HepG2 (cell line): ENCODE measurements around the gene ASTN2. TPM values are rescaled to one million over a fixed set of nuclear protein-coding genes. Genes with fewer than 3 reads are reported as not detected.

Source experiments
- ATAC-seq: fragments of 200-7000 bp; cut with Tn5 transposase; 3 replicates; pipeline ENCODE4 v1.9.1; 2020; ENCODE audit warnings: mild to moderate bottlenecking, moderate library complexity
- BruUV-seq: library from RNA; stranded (reverse); fragments of 400-500 nt; replicated peaks from 2 replicates; lab custom pipeline; 2021; lab: Mats Ljungman, UMichigan
- CTCF ChIA-PET: fragments of 300-600 bp; formaldehyde crosslinking; extraction: SDS; loops from one replicate; lab custom pipeline; 2021; ENCODE audit warnings: low total read pairs, inconsistent platforms, low intra/inter-chr PET ratio; lab: Yijun Ruan, JAX
- POLR2A ChIA-PET: fragments of 350-600 bp; sonication (Branson Sonifier 250); formaldehyde crosslinking; loops from one replicate; lab custom pipeline; 2020; ENCODE audit warnings: antibody characterized with exemption, inconsistent platforms; lab: Yijun Ruan, JAX
- DNase-seq: peaks from one replicate; pipeline ENCODE4 v3.0.0-alpha.2; 2015; ENCODE audit warnings: low spot score
- FAIRE-seq: peaks from 3 replicates; lab custom pipeline; 2011; peaks lifted over from hg19 to GRCh38; lab: Jason Lieb, UNC
- H2AFZ ChIP-seq: one replicate; pipeline ENCODE4 v1.6.1; 2011; ENCODE audit warnings: low read length, inconsistent platforms
- H3K27ac ChIP-seq: fragments of 300-600 bp; 3 replicates; pipeline ENCODE4 v1.8.0; 2011; ENCODE audit warnings: mixed run types, mild to moderate bottlenecking, mixed read lengths, low read length, inconsistent platforms; ENCODE audit not compliant: insufficient read depth; ENCODE audit errors: extremely low read length
- H3K27me3 ChIP-seq, 2 experiments: fragments of 200-600 bp in 1 of 2; 2 replicates in 1 of 2; 3 replicates in 1 of 2; pipeline versions ENCODE4 v1.6.0 to v1.8.0; 2011; ENCODE audit warnings: low read length in 2 of 2, mild to moderate bottlenecking in 2 of 2, moderate library complexity in 2 of 2, inconsistent platforms in 1 of 2; ENCODE audit not compliant: insufficient read depth in 2 of 2, control insufficient read depth in 1 of 2
- H3K36me3 ChIP-seq, 2 experiments: fragments of 200-600 bp in 1 of 2; replicated peaks in 1 of 2; 2 replicates in 1 of 2; 3 replicates in 1 of 2; pipeline versions ENCODE4 v1.5.1 to v1.8.0; 2011; ENCODE audit warnings: low read length in 2 of 2, inconsistent platforms in 1 of 2; ENCODE audit not compliant: insufficient read depth in 2 of 2, control insufficient read depth in 1 of 2
- H3K4me1 ChIP-seq: 2 replicates; pipeline ENCODE4 v1.5.1; 2012; ENCODE audit warnings: low read length, inconsistent platforms; ENCODE audit not compliant: insufficient read depth
- H3K4me2 ChIP-seq: 2 replicates; pipeline ENCODE4 v1.6.0; 2011; ENCODE audit warnings: low read depth, low read length, inconsistent platforms
- H3K4me3 ChIP-seq, 3 experiments: fragments of 200-600 bp in 1 of 3; sonication (generic), shearing (Covaris generic) in 1 of 3; replicated peaks in 1 of 3; 2 replicates each; pipeline ENCODE4 v1.5.1; 2011 to 2016; ENCODE audit warnings: low read length in 3 of 3, inconsistent platforms in 2 of 3, low read depth in 2 of 3, mild to moderate bottlenecking in 2 of 3, control low read depth in 1 of 3, mixed read lengths in 1 of 3; ENCODE audit not compliant: insufficient read depth in 1 of 3
- H3K79me2 ChIP-seq: one replicate; pipeline ENCODE4 v1.6.1; 2011; ENCODE audit warnings: low read length, inconsistent platforms; ENCODE audit not compliant: insufficient read depth
- H3K9ac ChIP-seq: 2 replicates; pipeline ENCODE4 v1.6.0; 2011; ENCODE audit warnings: mild to moderate bottlenecking, low read depth, low read length, inconsistent platforms; ENCODE audit not compliant: insufficient read depth
- H3K9me3 ChIP-seq: 2 replicates; pipeline ENCODE4 v1.5.1; 2012; ENCODE audit warnings: mild to moderate bottlenecking, low read length
- H4K20me1 ChIP-seq: 2 replicates; pipeline ENCODE4 v1.6.0; 2011; ENCODE audit warnings: inconsistent platforms, mild to moderate bottlenecking, low read length, moderate library complexity; ENCODE audit not compliant: insufficient read depth
- ARID2 ChIP-seq: sonication (generic); formaldehyde crosslinking; IDR thresholded peaks from 2 replicates; pipeline ENCODE4 v1.8.1; 2022; ENCODE audit warnings: mild to moderate bottlenecking, missing genetic modification reagents, borderline replicate concordance
- HDAC1 ChIP-seq: sonication (generic); formaldehyde crosslinking; IDR thresholded peaks from 2 replicates; pipeline ENCODE4 v1.5.1; 2020; ENCODE audit warnings: mild to moderate bottlenecking, missing genetic modification reagents
- MATR3 ChIP-seq: sonication (generic); formaldehyde crosslinking; IDR thresholded peaks from 2 replicates; pipeline ENCODE4 v1.4.0; 2020; ENCODE audit warnings: missing genetic modification reagents
- MLXIP ChIP-seq: sonication (generic); formaldehyde crosslinking; IDR thresholded peaks from 2 replicates; pipeline ENCODE4 v1.9.0; 2021; ENCODE audit warnings: missing genetic modification reagents, borderline replicate concordance
- PAXIP1 ChIP-seq: sonication (generic); formaldehyde crosslinking; conservative IDR thresholded peaks from 2 replicates; pipeline ENCODE4 v1.4.0; 2020; ENCODE audit warnings: mild to moderate bottlenecking, missing genetic modification reagents, moderate library complexity
- PPARG ChIP-seq: conservative IDR thresholded peaks from 2 replicates; pipeline ENCODE4 v1.6.1; 2016; ENCODE audit warnings: missing biosample characterization, missing genetic modification reagents
- ZMAT5 ChIP-seq: sonication (generic); formaldehyde crosslinking; IDR thresholded peaks from 2 replicates; pipeline ENCODE4 v1.5.0; 2020; ENCODE audit warnings: mild to moderate bottlenecking, low read depth, missing genetic modification reagents, borderline replicate concordance
- ZNF431 ChIP-seq: sonication (generic); formaldehyde crosslinking; IDR thresholded peaks from 2 replicates; pipeline ENCODE4 v1.9.0; 2022; ENCODE audit warnings: missing genetic modification reagents, low read depth, mild to moderate bottlenecking, borderline replicate concordance
- ZNF788 ChIP-seq: sonication (generic); formaldehyde crosslinking; IDR thresholded peaks from 2 replicates; pipeline ENCODE4 v1.5.0; 2020; ENCODE audit warnings: mild to moderate bottlenecking, missing genetic modification reagents, borderline replicate concordance
- WGBS: methylation state at CpG from one replicate; pipeline ENCODE4 v1.1.6; 2017; ENCODE audit warnings: low lambda C conversion rate; 5-methylcytosine and 5-hydroxymethylcytosine counted together
- in situ Hi-C: cut with HindIII; loops from 2 replicates; pipeline ENCODE4 v1.10.0; 2017; ENCODE audit warnings: low pct_unique_long_range_greater_than_20kb; ENCODE audit not compliant: extremely low pct_ligation_motif_present
- intact Hi-C: fragments of 100-400 bp; cut with micrococcal nuclease; formaldehyde crosslinking; loops from one replicate; pipeline ENCODE4 v1.10.0; 2022; ENCODE audit not compliant: unreplicated experiment
- polyA plus RNA-seq, 8 experiments: library from polyadenylated mRNA; depleted of rRNA in 3 of 8; stranded (reverse) in 7 of 8; unstranded in 1 of 8; fragments of >200 nt; fragmentation: Illumina TruSeq in 4 of 8; extraction: Trizol in 4 of 8; gene quantifications; 2 replicates each; pipeline versions ENCODE4 v1.2.1 to v1.2.3, GENCODE V29; 2011 to 2016; ENCODE audit warnings: low read depth in 4 of 8, missing spikeins in 1 of 8, mixed read lengths in 1 of 8; ENCODE audit not compliant: insufficient read depth in 1 of 8
- total RNA-seq, 5 experiments: library from RNA; depleted of rRNA; stranded (reverse); fragments of >200 nt; fragmentation: Illumina TruSeq; extraction: Trizol; gene quantifications; 2 replicates each; pipeline ENCODE4 v1.2.3, GENCODE V29; 2016; ENCODE audit warnings: low read depth in 1 of 5

ASTN2 gene
- total and polyA plus RNA-seq, 2 of the 13 experiments (the other 11 are each of a cell fraction or from before 2014, with no cell fraction given): 5.2 to 13.5 TPM

- in situ Hi-C loops: no loop called here
- BruUV-seq: no TSS peak
Observed at GRCh38 chr9:117126871-117127270, 288.0 kb downstream of the ASTN2 start.

More at GRCh38 chr9:117126871-117127270, 288.0 kb downstream of the ASTN2 start:
- Histone ChIP-seq H3K9me3 (no peaks in the 10 kb centered on the region), H3K27me3 (no peaks in the 10 kb centered on the region), H3K4me1 (no peaks in the 10 kb centered on the region), H3K36me3 (no peaks in the 10 kb centered on the region), H3K4me2 (no peak overlapping the region), H3K27ac (no peak overlapping the region), H3K79me2 (no peaks in the 10 kb centered on the region), H4K20me1 (no peaks in the 10 kb centered on the region), H2AFZ (no peak overlapping the region)
- 37% methylated on average over 2 of the region's 2 CpGs for WGBS
- no peak for DNase-seq
- ChIA-PET CTCF (no interaction called here), POLR2A (no interaction called here)
- intact Hi-C loops: no loop called here
- TF ChIP-seq HDAC1: no peak
- TF ChIP-seq ARID2 (CRISPR knock-in tag): no peak
- TF ChIP-seq MLXIP (CRISPR knock-in tag): no peak
- TF ChIP-seq ZMAT5 (CRISPR knock-in tag): no peak
- no peak for TF ChIP-seq ZNF431 (CRISPR knock-in tag)
- no peak for TF ChIP-seq ZNF788 (CRISPR knock-in tag)
- TF ChIP-seq PAXIP1 (CRISPR knock-in tag): no peak
- no peak for TF ChIP-seq PPARG (CRISPR knock-in tag)
- no peak for TF ChIP-seq MATR3
- TF ChIP-seq, all 625 proteins: peak for 0
- ATAC-seq: no peak
- no peak overlapping the region for H3K9ac ChIP-seq
- FAIRE-seq: no peak
- no peak overlapping the region for H3K4me3 ChIP-seq
